GM21360 (cell line): Measurements from ENCODE around the gene C4B.

Experiments used
- ATAC-seq: cut with Tn5 transposase; IDR thresholded peaks from one replicate; pipeline ENCODE4 v1.9.1; 2021; ENCODE audit warnings: mild to moderate bottlenecking, moderate library complexity; ENCODE audit not compliant: unreplicated experiment

C4B gene

GRCh38 chr6:32079566-32080290, 65.1 kb downstream of the C4B start:
- ATAC-seq = no peak

DNA sequence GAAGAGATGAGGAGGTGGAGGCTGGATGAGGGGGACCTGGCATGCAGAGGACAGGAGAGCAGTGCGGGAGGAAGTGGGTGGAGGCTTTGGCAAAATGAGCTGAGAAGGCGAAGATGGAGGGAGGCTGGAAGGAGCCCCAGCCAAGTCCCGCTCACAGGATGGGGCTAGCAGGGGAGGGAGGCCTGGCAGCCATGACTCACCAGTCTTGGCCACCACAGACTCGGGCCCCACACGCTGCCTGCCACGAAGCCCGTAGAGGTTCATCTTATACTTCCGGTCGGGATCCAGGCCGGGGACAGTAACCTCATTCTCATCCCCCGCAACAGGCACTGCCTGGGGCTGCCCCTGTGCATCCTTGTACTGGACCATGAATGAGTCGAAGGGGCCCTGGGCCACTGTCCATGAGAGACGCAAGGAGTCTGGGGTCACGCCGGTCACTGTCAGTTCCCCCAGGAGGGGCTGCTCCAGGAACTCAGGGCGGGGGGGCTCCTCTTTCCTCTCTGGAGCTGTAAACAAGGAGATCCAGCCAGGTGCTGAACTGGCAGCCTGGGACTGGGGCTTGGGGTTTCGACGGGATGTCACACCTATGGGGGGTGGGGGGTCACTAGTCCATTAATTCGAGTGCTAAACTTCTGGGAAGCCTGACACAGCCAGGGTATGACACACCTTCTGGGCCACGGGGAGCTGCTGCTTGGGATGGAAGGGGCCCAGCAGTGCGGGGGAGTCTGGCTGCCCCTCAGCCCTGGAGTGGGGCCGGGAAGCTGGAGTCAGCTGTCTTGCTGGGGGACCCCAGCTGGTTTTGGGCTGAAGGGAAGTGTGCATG, 66.8 kb downstream of the C4B start:
- no peak for ATAC-seq

DNA sequence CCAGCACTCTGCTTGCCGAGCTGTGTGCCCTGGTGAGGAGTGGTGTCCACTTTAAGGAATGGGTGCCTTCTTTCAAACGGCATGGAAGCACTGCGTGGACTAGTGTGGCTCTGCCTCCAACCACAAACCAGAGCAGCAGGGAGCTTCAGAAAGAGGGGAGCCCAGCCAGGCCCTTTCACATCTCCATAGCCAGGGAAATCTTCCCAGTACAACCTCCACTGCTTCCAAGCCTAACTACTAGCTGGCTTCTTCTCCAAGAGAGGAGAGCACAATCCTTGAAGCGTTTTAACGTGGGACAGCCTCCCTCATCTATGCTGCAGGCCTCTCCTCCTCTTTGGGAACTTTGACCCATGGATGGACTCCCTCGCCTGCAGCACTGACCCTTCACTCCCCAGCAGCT, 67.9 kb downstream of the C4B start:
- no peak for ATAC-seq

DNA sequence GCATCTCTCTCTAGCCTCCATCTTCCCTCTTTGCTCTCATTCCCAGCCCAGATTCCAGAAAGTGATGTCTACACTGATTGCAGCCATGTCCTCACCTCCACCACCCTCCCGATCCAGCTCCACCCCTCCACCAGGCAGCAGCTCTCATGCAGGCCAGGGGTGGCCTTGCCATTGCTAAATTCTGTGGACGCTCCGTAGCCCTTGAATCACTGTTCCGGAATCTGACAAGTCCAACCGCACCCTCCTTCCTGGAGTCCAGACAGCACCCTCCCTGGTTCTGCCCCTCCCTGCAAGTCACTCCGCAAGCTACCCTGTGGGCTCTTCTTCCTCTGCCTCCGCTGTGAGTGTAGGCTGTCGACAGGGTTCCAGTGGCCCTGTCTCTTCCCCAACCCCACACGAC, 68.3 kb downstream of the C4B start:
- ATAC-seq = no peak

GRCh38 chr6:32083812-32084768, 69.5 kb downstream of the C4B start:
- ATAC-seq = no peak

DNA sequence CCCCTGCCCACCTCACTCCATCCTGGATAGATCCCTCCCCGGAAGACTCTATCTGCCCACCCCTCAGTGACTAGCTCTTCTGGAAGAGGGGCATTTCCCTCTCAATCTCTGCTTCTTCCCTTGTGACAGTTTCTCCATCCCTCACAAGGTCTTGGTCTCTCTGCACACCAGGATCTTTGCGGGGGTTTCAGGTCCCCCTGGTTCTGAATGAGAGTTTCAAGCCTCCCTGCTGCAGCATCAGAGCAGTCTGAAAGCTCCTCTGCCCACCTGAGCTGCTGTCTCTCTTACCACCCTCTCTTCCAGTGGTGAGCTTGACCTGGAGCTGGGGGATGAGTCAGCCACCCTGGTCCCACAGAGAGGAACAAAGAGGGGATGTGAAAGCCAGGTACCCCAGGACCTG, 70.2 kb downstream of the C4B start:
- ATAC-seq = no peak
